ENCODE data around the gene TNFRSF8. TPM values are rescaled to one million over a fixed set of nuclear protein-coding genes. Genes with fewer than 3 reads are reported as not detected.

The TNFRSF8 gene
- total and polyA plus RNA-seq, 9 of the 15 experiments (the other 6 are each of a cell fraction or from before 2014, with no cell fraction given) = 3.5 to 38.4 (median 17.1) TPM

DNA sequence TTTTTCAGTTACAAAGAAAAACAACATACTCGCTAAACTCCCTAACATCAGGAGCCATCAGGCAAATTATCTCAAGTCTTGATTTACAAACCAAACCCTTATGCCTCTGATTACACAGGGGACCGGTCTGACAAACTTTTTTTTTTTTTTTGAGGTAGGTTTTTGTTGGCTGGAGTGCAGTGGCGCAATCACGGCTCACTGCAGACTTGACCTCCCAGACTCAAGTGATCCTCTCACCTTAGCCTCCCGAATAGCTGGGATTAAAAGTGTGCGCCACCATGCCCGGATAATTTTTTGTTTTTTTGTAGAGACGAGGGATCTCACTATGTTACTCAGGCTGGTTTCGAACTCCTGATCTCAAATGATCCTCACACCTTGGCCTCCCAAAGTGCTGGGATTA lies 47.6 kb upstream of the TNFRSF8 start:
- Histone ChIP-seq H3K4me2 (ENCODE audit: insufficient read depth, low read length) (no peak overlapping the region), H3K27ac (ENCODE audit: extremely low read depth, low read depth, low read length) (peak overlapping the region; percentile 75; the same call in 1 of the 3 replicates), H3K4me1 (replicated peaks in 1 of 2; ENCODE audit: control insufficient read depth in 2 of 2, insufficient read depth in 2 of 2, low read length in 2 of 2) (peaks cover 42 to 52% of the 10 kb centered on the region in 2 experiments), H2AFZ (ENCODE audit: low read depth, low read length) (no peak overlapping the region), H3K79me2 (ENCODE audit: control insufficient read depth, insufficient read depth, low read length) (peaks cover 12% of the 10 kb centered on the region), H3K4me3 (no peak overlapping the region), H3K9ac (ENCODE audit: insufficient read depth in 1 of 2, low read depth in 2 of 2, low read length in 2 of 2) (no peak overlapping the region), H4K20me1 (replicated peaks; ENCODE audit: control insufficient read depth, insufficient read depth, low read length) (no peaks in the 10 kb centered on the region), H3K9me3 (replicated peaks; ENCODE audit: control insufficient read depth, insufficient read depth, low read depth, low read length) (no peaks in the 10 kb centered on the region), H3K9me1 (ENCODE audit: control insufficient read depth, insufficient read depth, low read length) (peaks cover 3% of the 10 kb centered on the region), H3K36me3 (ENCODE audit: control insufficient read depth, insufficient read depth, low read length) (peaks cover 38% of the 10 kb centered on the region), H3K27me3 (ENCODE audit: control insufficient read depth in 2 of 2, insufficient read depth in 2 of 2, low read length in 2 of 2) (no peaks in the 10 kb centered on the region)
- intact Hi-C loops (cut with micrococcal nuclease) (loop anchor here (5.0 kb wide), 3 partner anchors 62 to 108 kb away; partner anchors contain the start of gene PLOD1), in situ Hi-C loops (cut with MboI) (no loop called here)
- no TSS peak for BruUV-seq (replicated peaks)
- FAIRE-seq (peak; percentile 48), DNase-seq (ENCODE audit: extremely low read depth in 1 of 4, low spot score in 3 of 4) (no peak), ATAC-seq (no peak)
- 72% methylated on average over 9 of the region's 9 CpGs for WGBS (ENCODE audit: insufficient coverage, low coverage, missing lambda C conversion rate)
- TF ChIP-seq CEBPG (CRISPR knock-in tag; IDR thresholded peaks at IDR 0.05) (no peak), CEBPG (tag; conservative IDR thresholded peaks at IDR 0.05 in 1 of 2, IDR thresholded peaks at IDR 0.05 in 1 of 2) (peak in 1 of 2 experiments; percentile 11; a peak in 2 of 4 replicates), TAF15 (IDR thresholded peaks at IDR 0.05; ENCODE audit: low read depth, low read length) (no peak), NR2C2 (CRISPR knock-in tag; IDR thresholded peaks at IDR 0.05) (no peak), NR2C2 (tag; IDR thresholded peaks at IDR 0.05) (no peak), HDAC8 (tag; IDR thresholded peaks at IDR 0.05) (no peak), PCBP2 (IDR thresholded peaks at IDR 0.05; ENCODE audit: low read depth, low read length, poor library complexity, severe bottlenecking) (no peak), FOXK2 (conservative IDR thresholded peaks at IDR 0.05 in 1 of 2, IDR thresholded peaks at IDR 0.05 in 1 of 2; ENCODE audit: low read depth in 2 of 2) (0 out of 4 replicates have a peak, but pooled peaks of 1 of the 2 experiments have one; percentile 25), OTX1 (CRISPR knock-in tag; IDR thresholded peaks at IDR 0.05) (no peak), ZNF143 (CRISPR knock-in tag; IDR thresholded peaks at IDR 0.05) (no peak), RFX7 (CRISPR knock-in tag; IDR thresholded peaks at IDR 0.05) (no peak), CEBPB (tag; IDR thresholded peaks at IDR 0.05) (peak; percentile 81), EP400 (IDR thresholded peaks at IDR 0.05) (0 out of 2 replicates have a peak, but pooled peaks have one; percentile 5), BDP1 (IDR thresholded peaks at IDR 0.05; ENCODE audit: insufficient read depth, insufficient read length) (no peak), ZFPM2 (CRISPR knock-in tag; IDR thresholded peaks at IDR 0.05) (no peak), SNIP1 (IDR thresholded peaks at IDR 0.05; ENCODE audit: low read depth) (no peak), NFIX (CRISPR knock-in tag; IDR thresholded peaks at IDR 0.05; ENCODE audit: low read depth) (no peak), ZEB2 (IDR thresholded peaks at IDR 0.05) (0 out of 2 replicates have a peak, but pooled peaks have one; percentile 5), CREM (IDR thresholded peaks at IDR 0.05; ENCODE audit: low read depth) (no peak), TRIM28 (IDR thresholded peaks at IDR 0.05) (0 out of 2 replicates have a peak, but pooled peaks have one; percentile 18), ZNF384 (IDR thresholded peaks at IDR 0.05; ENCODE audit: low read depth, low read length) (peak; percentile 56), ARID2 (IDR thresholded peaks at IDR 0.05) (no peak), ZNF398 (CRISPR knock-in tag; IDR thresholded peaks at IDR 0.05) (no peak), SP1 (CRISPR knock-in tag; IDR thresholded peaks at IDR 0.05) (no peak)
- ChIA-PET CTCF (ENCODE audit: low intra/inter-chr PET ratio) (no interaction called here), POLR2A (interaction anchor here (5.2 kb wide), 1 partner anchor 11 kb away, joined by 23 read pairs; no protein-coding TSS in a partner anchor)
